GM19455 (cell line): ENCODE results near the gene KLF16.

ENCODE experiments used
- ATAC-seq: cut with Tn5 transposase; IDR thresholded peaks from one replicate; pipeline ENCODE4 v1.9.1; 2021; ENCODE audit not compliant: unreplicated experiment

The KLF16 gene

DNA sequence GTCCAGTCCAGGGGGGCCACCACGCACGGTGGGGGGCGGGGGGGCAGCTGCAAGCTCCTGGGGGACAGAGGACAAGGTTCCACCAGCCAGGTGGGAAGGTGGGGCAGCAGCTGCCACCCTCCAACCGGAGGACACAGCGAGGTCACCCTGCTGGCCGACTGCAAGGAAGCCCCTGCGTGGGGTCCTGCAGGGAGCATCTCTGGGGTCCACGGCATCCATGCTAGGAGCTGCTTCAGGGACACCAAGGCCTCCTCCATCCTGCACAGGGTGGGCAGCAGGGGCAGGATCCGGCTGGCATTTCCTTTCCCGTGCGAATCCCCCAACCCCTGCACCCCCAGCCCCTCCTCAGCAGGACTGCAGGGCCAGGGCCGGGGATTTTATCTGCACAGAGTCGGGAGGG, 8.3 kb upstream of the KLF16 start:
- ATAC-seq, result no peak

GRCh38 chr19:1871140-1871597, 7.8 kb upstream of the KLF16 start:
- ATAC-seq, result no peak

DNA sequence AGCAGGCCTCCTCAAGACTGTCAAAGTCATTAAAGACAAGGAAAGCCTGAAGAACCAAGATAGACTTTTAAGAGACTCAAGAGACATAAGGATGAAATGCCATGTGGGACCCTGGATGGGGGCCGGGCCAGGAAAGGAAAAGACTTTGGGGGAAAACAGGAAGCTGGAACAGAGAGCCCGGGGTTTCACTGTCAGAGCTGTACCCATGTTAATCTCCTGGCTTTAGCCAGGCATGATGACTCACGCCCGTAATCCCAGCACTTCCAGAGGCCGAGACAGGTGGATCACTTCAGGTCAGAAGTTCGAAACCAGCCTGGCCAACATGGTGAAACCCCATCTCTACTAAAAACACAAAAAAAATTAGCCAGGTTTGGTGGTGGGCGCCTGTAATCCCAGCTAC, 5.6 kb upstream of the KLF16 start:
- no peak for ATAC-seq

- ATAC-seq, result no peak
Observed at GRCh38 chr19:1867349-1867724, 4.0 kb upstream of the KLF16 start.

- ATAC-seq, result no peak
Observed at GRCh38 chr19:1866693-1867348, 3.4 kb upstream of the KLF16 start.

- ATAC-seq, result no peak
Observed at GRCh38 chr19:1865172-1866010, 2.0 kb upstream of the KLF16 start.

DNA sequence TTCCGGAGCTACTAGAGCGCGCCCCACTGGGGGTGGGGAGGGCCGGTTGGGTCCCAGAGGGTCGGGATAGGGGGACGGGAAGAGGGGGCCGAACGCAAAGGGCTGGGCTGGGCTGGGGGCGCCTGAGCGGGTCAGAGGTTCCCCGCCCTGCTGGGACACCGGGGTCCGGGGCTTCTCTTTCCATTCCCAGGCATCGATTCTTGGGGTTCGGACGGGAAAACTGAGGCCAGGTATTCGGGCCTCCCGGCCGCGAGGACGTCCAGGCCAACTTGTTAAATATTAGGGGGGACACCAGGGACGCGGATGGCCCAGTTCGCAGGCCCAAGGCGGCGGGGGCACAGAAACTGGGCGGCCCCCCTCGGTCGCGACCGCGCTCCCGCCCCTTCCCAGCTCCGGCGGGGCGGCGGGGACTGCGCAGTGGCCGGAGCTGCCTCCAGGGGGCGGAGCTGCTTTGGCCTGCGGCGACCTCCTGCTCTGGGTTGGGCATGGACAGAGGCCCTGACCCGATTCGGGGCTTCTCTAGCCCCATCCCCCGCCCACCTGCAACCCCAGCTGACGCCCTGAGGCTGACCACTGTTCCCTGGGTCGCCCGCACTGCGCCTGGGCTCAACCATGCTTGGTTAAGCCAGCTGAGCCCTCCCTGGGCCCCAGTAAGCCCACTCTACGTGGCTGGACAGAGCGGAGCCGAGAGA, 1.2 kb upstream of the KLF16 start:
- peak; percentile 25 for ATAC-seq

DNA sequence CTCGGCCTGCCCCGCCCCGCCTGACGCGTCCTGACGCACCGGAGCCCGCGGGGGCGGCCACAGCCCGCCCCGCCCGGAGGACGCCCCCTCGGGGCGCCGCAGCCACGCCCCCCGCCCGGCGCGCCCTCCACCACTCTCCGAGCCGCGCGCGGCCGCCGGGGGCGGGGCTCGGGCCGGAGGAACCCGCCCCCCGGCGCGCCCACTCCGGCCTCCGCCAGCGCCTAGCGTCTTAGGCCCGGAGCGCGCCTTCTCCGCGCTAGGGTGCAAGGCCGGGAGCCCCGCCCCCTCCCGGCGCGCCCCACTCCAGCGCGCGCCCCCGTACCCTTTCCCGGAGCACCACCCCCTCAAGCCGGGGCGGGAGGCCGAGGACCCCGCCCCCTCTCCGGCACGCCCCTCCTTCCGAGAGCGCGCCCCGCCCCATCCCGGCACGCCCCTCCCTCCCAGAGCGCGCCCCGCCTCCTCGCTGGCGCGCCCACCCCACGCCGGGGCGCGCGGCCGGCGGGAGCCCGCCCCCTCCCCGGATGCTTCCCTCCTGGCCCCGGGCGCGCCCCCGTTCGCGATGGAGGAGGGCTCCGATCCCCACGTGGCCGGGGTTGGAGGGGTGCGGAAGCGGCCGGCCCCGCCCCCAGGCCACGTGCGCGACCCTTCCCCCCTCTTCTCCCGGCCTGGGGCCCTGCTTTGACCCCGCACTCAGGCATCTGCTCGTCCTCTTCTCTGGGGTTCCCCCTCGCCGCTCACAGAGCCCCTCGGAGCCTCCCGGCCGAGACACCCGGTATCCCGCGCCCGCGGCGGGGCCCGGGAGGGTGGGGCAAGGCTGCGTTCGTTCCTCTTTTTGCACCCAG, 480 bp upstream of the KLF16 start:
- ATAC-seq, result peak; percentile 63

- no peak for ATAC-seq
Observed at GRCh38 chr19:1862424-1863327, 703 bp downstream of the KLF16 start.

GRCh38 chr19:1862068-1862423, 1.3 kb downstream of the KLF16 start:
- no peak for ATAC-seq

DNA sequence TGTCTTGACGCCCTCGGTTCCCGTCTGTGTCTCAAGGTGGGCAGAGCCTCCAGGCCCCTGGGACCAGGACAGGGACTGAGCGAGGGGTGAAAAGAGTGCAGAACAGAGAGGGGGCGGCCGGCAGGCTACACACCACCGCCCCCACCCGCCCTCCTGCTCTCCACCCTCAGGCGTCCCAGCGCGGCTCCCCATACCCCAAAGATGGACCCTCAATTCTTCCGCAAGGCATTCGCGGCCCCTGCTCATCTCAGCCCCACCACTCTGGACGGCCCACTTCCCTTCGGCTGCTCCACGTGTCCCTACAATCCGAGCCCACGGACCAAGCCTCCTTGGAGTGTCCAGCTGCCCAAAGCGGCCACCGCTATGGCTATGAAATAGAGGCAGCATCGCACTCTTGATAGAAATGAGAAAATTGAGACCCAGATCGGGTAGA, 1.8 kb downstream of the KLF16 start:
- no peak for ATAC-seq

DNA sequence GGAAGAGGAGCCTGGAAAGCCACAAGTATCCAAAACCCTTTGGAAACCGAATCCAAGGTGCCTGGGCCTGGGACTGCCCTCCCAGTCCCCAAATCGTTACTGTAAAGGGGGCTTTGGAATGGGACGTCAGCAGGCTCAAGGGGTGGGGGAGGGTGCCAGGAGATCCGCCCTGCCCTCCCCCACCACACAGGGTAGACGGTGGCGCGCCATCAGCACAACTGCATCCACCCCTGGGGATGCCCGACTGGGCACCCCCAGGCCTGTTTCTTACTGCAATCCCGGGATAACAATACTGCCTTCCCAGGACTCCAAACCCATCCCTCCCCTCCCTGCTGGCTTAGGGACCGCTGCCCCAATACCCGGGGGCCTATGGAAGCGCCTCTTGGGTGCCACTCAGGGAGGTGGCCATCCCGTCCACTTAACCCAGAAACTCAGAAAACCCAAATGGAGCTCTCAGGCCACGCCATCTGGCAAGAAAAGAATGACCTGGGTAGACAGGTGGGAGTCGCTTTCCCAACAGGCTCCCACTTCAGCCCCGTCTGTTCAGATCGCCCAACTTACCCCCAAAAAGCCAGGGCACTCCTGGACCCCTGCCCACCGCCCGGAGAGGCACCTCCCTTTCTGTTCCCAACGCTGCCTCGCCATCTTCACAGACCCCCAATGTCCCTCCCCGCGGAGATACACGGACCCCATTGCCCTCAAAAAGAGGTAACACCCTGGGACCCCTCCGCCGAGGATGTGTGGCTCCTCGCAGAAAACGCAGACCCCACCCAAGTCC, 2.4 kb downstream of the KLF16 start:
- no peak for ATAC-seq

DNA sequence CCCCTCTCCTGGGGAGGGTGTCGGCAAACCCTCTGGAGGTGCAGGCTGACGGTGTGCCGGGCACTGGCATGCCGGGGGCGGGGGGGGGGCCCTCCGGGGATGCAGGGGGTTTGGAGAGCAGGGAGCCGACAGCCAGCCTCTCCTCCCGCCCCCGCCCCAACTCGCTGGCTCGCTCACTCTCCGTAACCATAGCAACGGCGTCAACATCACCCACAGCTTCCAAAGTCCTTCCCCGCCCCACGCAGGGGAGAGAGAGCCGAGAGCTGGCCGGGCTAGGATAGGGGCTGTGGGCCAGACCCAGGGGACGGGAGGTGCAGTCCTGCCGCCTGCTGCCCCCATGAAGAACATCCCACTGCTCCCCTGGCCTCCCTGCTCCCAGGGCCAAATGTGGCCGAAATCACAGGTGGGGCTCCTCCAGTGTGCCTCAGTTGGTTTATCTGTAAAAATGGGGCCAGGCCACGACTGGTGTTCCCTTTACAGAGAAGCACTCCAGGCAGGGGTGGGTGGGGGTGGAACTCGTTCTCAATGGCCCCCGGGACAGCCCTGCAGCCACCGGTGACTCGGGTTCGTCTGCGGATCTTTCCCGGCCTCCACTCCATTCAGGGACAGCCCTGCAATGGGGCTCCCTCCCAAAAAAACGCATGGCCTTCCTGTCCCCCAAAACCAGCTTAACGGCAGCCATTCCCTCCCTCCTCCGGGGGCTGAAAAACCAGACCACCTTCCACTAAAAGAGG, 3.2 kb downstream of the KLF16 start:
- ATAC-seq, result no peak

- ATAC-seq, result no peak
Observed at GRCh38 chr19:1859331-1859781, 4.0 kb downstream of the KLF16 start.

DNA sequence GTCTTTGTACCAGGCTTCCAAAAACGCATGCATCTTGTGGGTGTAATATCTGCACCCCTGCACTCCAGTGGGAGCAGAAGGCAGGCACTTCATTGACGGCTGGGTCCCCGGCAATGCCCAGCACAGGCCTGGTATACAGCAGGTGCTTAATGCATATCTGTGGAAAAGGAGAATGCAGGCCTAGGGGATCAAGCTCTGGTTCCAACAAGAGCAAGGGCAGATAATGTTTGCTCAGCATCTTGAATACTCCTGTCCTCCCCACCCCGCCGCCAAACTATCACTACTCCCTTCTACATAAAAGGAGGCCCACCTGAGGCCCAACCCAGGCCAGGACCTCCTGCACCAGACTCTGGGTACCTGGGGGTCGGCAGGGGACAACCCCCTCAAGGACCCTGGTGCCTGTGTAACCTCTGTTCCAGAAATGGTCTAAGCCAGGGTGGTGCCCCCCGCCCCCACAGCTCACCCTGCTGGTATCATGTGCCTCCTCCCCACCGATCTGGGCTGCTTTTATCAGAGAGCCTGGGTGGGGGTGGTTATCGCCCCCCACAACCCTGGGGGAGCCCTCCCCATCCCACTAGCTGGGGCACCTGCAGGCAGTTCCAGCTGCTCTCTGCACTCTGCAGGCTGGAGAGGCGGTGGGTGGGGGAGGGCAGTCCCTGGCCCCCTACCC, 4.8 kb downstream of the KLF16 start:
- no peak for ATAC-seq

- no peak for ATAC-seq
Observed at GRCh38 chr19:1857648-1858326, 5.6 kb downstream of the KLF16 start.
